ENCODE data around the gene RNU4-1.

DNA sequence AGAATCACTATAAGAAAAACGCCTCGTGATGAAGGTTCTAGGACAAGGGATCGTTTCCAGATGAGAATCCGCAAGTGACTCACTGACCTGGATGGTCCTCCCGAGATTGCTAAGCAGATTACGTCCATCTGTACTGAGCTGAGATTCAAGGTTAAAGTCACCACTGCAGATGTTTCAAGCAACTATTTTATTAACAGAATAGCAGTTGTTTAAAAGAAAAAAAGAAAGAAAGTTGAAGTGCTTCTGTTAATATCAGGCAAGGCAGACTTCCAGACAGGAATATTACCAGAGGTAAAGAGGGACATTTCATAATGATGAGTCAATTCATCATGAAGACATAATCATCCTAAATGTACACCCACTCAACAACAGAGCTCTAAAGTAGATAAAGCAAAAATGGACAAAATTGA, 45.4 kb downstream of the RNU4-1 start:
- TF ChIP-seq, protein P1, sequence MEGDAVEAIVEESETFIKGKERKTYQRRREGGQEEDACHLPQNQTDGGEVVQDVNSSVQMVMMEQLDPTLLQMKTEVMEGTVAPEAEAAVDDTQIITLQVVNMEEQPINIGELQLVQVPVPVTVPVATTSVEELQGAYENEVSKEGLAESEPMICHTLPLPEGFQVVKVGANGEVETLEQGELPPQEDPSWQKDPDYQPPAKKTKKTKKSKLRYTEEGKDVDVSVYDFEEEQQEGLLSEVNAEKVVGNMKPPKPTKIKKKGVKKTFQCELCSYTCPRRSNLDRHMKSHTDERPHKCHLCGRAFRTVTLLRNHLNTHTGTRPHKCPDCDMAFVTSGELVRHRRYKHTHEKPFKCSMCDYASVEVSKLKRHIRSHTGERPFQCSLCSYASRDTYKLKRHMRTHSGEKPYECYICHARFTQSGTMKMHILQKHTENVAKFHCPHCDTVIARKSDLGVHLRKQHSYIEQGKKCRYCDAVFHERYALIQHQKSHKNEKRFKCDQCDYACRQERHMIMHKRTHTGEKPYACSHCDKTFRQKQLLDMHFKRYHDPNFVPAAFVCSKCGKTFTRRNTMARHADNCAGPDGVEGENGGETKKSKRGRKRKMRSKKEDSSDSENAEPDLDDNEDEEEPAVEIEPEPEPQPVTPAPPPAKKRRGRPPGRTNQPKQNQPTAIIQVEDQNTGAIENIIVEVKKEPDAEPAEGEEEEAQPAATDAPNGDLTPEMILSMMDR (conservative IDR thresholded peaks at IDR 0.05; ENCODE audit: low read depth, low read length): no peak
- TF ChIP-seq EZH2 (IDR thresholded peaks at IDR 0.05; ENCODE audit: low read length, unreplicated experiment): no peak
- no peak for TF ChIP-seq EZH2phosphoT487 (IDR thresholded peaks at IDR 0.05; ENCODE audit: borderline replicate concordance, low read length)

Data from PC-3 (cell line).